Lower leg skin (tissue), 3 donors: ENCODE data around the gene SOX1.

Experiments used
- POLR2A ChIP-seq, 2 donors: fragments of 450-650 bp; IDR thresholded peaks; one replicate each; pipeline ENCODE4 v1.6.1; 2016 to 2017; ENCODE audit warnings: antibody characterized with exemption in 2 of 2, mild to moderate bottlenecking in 1 of 2, moderate library complexity in 1 of 2
- TF ChIP-seq, protein P1 (sequence below), 3 donors: fragments of 450-650 bp; IDR thresholded peaks; one replicate each; pipeline ENCODE4 v1.5.1; 2016; ENCODE audit warnings: antibody characterized with exemption in 3 of 3, mild to moderate bottlenecking in 3 of 3, moderate library complexity in 2 of 3

DNA sequence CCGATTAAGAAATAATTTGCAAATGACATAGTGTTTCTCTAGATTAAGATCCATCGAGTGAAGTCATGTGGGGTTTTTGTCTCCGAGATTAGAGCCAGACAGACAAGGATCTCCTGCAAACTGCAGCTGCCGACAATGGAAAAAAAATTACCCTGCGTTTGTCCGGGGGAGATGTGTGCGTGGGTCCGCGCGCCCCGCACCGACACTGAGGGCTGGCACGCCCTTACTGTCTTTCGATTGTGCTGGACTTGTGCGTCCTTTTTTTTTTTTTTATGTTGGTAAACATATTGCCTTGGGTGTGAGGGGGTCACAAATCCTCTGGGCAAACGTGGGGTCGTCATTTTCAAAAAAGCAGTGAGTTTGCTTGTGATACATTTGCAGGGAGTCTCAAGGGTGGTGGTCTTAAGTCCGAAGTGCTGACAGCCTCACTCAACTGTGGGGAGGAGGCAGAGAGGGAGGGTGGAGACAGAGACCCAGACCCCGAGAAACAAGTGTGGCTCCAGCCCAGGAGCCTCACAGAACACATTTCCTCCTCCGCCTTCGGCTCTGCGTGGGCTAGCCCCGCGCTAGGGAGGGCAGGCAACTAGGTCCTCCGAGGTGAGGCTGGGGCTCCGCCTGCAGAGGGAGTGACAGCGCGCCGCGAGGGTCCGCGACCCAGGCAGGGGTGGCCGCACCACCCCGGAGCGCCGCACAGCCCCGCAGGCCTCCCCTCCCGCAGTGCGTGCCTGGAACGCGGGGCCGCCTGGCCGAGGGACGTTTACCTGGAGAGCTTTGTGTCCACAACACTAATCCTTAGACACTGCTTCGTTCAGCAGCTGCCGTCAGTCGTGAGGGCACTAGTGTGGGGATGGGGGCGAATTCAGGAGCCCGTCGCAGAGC, 11.7 kb upstream of the SOX1 start:
- TF ChIP-seq, protein P1, sequence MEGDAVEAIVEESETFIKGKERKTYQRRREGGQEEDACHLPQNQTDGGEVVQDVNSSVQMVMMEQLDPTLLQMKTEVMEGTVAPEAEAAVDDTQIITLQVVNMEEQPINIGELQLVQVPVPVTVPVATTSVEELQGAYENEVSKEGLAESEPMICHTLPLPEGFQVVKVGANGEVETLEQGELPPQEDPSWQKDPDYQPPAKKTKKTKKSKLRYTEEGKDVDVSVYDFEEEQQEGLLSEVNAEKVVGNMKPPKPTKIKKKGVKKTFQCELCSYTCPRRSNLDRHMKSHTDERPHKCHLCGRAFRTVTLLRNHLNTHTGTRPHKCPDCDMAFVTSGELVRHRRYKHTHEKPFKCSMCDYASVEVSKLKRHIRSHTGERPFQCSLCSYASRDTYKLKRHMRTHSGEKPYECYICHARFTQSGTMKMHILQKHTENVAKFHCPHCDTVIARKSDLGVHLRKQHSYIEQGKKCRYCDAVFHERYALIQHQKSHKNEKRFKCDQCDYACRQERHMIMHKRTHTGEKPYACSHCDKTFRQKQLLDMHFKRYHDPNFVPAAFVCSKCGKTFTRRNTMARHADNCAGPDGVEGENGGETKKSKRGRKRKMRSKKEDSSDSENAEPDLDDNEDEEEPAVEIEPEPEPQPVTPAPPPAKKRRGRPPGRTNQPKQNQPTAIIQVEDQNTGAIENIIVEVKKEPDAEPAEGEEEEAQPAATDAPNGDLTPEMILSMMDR (IDR thresholded peaks at IDR 0.05): no peak
- no peak for TF ChIP-seq POLR2A (IDR thresholded peaks at IDR 0.05)
